GM18907 (cell line): ENCODE results near the gene PIK3R1.

ENCODE experiments used
- ATAC-seq: cut with Tn5 transposase; IDR thresholded peaks from one replicate; pipeline ENCODE4 v1.9.1; 2021; ENCODE audit warnings: mild to moderate bottlenecking, moderate library complexity; ENCODE audit not compliant: unreplicated experiment

PIK3R1 gene

GRCh38 chr5:68267066-68267465 lies 51.5 kb downstream of the PIK3R1 start:
- no peak for ATAC-seq

- no peak for ATAC-seq
Observed at GRCh38 chr5:68268101-68268851, 52.7 kb downstream of the PIK3R1 start.

- no peak for ATAC-seq
Observed at GRCh38 chr5:68268852-68269130, 53.2 kb downstream of the PIK3R1 start.

- no peak for ATAC-seq
Observed at GRCh38 chr5:68269820-68270219, 54.3 kb downstream of the PIK3R1 start.

- ATAC-seq = no peak
Observed at GRCh38 chr5:68270399-68270975, 54.9 kb downstream of the PIK3R1 start.

GRCh38 chr5:68271124-68271523 lies 55.6 kb downstream of the PIK3R1 start:
- no peak for ATAC-seq

GRCh38 chr5:68272289-68272688 lies 56.7 kb downstream of the PIK3R1 start:
- no peak for ATAC-seq

GRCh38 chr5:68273717-68274409 lies 58.3 kb downstream of the PIK3R1 start:
- peak; percentile 58 for ATAC-seq

- peak; percentile 34 for ATAC-seq
Observed at GRCh38 chr5:68274847-68275651, 59.5 kb downstream of the PIK3R1 start.

- no peak for ATAC-seq
Observed at GRCh38 chr5:68276740-68277139, 61.2 kb downstream of the PIK3R1 start.

GRCh38 chr5:68277431-68277830 lies 61.9 kb downstream of the PIK3R1 start:
- no peak for ATAC-seq

GRCh38 chr5:68279984-68280383 lies 64.4 kb downstream of the PIK3R1 start:
- no peak for ATAC-seq

GRCh38 chr5:68282001-68282400 lies 66.4 kb downstream of the PIK3R1 start:
- ATAC-seq = no peak

GRCh38 chr5:68283766-68284165 lies 68.2 kb downstream of the PIK3R1 start:
- ATAC-seq = no peak

GRCh38 chr5:68285075-68285840 lies 69.7 kb downstream of the PIK3R1 start:
- peak; percentile 35 for ATAC-seq

GRCh38 chr5:68285851-68286611 lies 70.5 kb downstream of the PIK3R1 start:
- no peak for ATAC-seq

- no peak for ATAC-seq
Observed at GRCh38 chr5:68286612-68286912, 71.0 kb downstream of the PIK3R1 start.

- ATAC-seq = no peak
Observed at GRCh38 chr5:68287631-68287975, 72.0 kb downstream of the PIK3R1 start.

GRCh38 chr5:68287976-68288706 lies 72.6 kb downstream of the PIK3R1 start:
- peak; percentile 75 for ATAC-seq

GRCh38 chr5:68288707-68289134 lies 73.2 kb downstream of the PIK3R1 start:
- ATAC-seq = peak; percentile 3
